MM.1S (cell line): ENCODE results near the gene PRDM11.

Source experiments
- DNase-seq: peaks from one replicate; pipeline ENCODE4 v3.0.0-alpha.2; 2015
- H2AFZ ChIP-seq: fragments of 300-600 bp; sonication (generic); 2 replicates; pipeline ENCODE4 v1.6.0; 2016; ENCODE audit warnings: antibody characterized with exemption, low read length
- H3F3A ChIP-seq: fragments of 300-600 bp; sonication (generic); 2 replicates; pipeline ENCODE4 v1.6.1; 2016; ENCODE audit warnings: mild to moderate bottlenecking, antibody characterized with exemption, low read length, moderate library complexity, mixed read lengths; ENCODE audit not compliant: insufficient read depth
- H3K27ac ChIP-seq: fragments of 300-600 bp; sonication (generic); 2 replicates; pipeline ENCODE4 v1.5.1; 2016; ENCODE audit warnings: mild to moderate bottlenecking, low read length
- H3K27me3 ChIP-seq: fragments of 300-600 bp; sonication (generic); replicated peaks from 2 replicates; pipeline ENCODE4 v1.6.0; 2016; ENCODE audit warnings: low read length; ENCODE audit not compliant: insufficient read depth
- H3K36me3 ChIP-seq: fragments of 300-600 bp; sonication (generic); replicated peaks from 2 replicates; pipeline ENCODE4 v1.6.1; 2016; ENCODE audit warnings: mild to moderate bottlenecking, low read length, mixed read lengths; ENCODE audit not compliant: insufficient read depth
- H3K4me1 ChIP-seq: fragments of 300-600 bp; sonication (generic); 2 replicates; pipeline ENCODE4 v1.6.1; 2016; ENCODE audit warnings: low read length, mixed read lengths
- H3K4me2 ChIP-seq: fragments of 300-600 bp; sonication (generic); 2 replicates; pipeline ENCODE4 v1.6.0; 2016; ENCODE audit warnings: low read depth, low read length
- H3K4me3 ChIP-seq: fragments of 300-600 bp; sonication (generic); 2 replicates; pipeline ENCODE4 v1.5.1; 2016; ENCODE audit warnings: low read length, mixed read lengths
- H3K79me2 ChIP-seq: fragments of 300-600 bp; sonication (generic); 2 replicates; pipeline ENCODE4 v1.6.1; 2016; ENCODE audit warnings: mixed run types, low read length, mixed read lengths
- H3K9ac ChIP-seq: fragments of 300-600 bp; sonication (generic); 2 replicates; pipeline ENCODE4 v1.6.1; 2016; ENCODE audit warnings: low read length, mixed read lengths
- H3K9me2 ChIP-seq: fragments of 300-600 bp; sonication (generic); replicated peaks from 2 replicates; pipeline ENCODE4 v1.6.1; 2016; ENCODE audit warnings: mild to moderate bottlenecking, low read length, mixed read lengths; ENCODE audit not compliant: insufficient read depth
- H3K9me3 ChIP-seq: fragments of 300-600 bp; sonication (generic); replicated peaks from 2 replicates; pipeline ENCODE4 v1.6.1; 2016; ENCODE audit warnings: mild to moderate bottlenecking, low read length, mixed read lengths; ENCODE audit not compliant: insufficient read depth
- H4K20me1 ChIP-seq: fragments of 300-600 bp; sonication (generic); 2 replicates; pipeline ENCODE4 v1.6.1; 2016; ENCODE audit warnings: mild to moderate bottlenecking, low read length, moderate library complexity, mixed read lengths; ENCODE audit not compliant: insufficient read depth
- CTCF ChIP-seq: fragments of 300-600 bp; sonication (generic); IDR thresholded peaks from 2 replicates; pipeline ENCODE4 v1.5.1; 2016; ENCODE audit warnings: antibody characterized with exemption, low read length, mixed read lengths
- EZH2 ChIP-seq: fragments of 300-600 bp; sonication (generic); optimal IDR thresholded peaks from 2 replicates; pipeline ENCODE3; 2017; ENCODE audit warnings: low read depth, mild to moderate bottlenecking, antibody characterized with exemption, low read length, mixed read lengths
- EZH2phosphoT487 ChIP-seq: fragments of 300-600 bp; sonication (generic); IDR thresholded peaks from 2 replicates; pipeline ENCODE4 v1.6.1; 2018; ENCODE audit warnings: antibody characterized with exemption, low read length

Gene PRDM11

GRCh38 chr11:45174963-45175362 is 28.5 kb downstream of the PRDM11 start:
- Histone ChIP-seq H4K20me1 (no peaks in the 10 kb centered on the region), H3K79me2 (no peaks in the 10 kb centered on the region), H3K27ac (no peak overlapping the region)

GRCh38 chr11:45176996-45177395 is 30.6 kb downstream of the PRDM11 start:
- no peaks in the 10 kb centered on the region for H3K79me2 ChIP-seq
- no peaks in the 10 kb centered on the region for H3K27me3 ChIP-seq
- H3K4me1 ChIP-seq: peaks cover 6% of the 10 kb centered on the region; the same call in 1 of the 2 replicates
- no peak overlapping the region for H3K27ac ChIP-seq
- H3K9me3 ChIP-seq: no peaks in the 10 kb centered on the region
- H3K4me2 ChIP-seq: no peak overlapping the region
- H3K36me3 ChIP-seq: no peaks in the 10 kb centered on the region
- no peak overlapping the region for H2AFZ ChIP-seq
- no peaks in the 10 kb centered on the region for H3K9me2 ChIP-seq
- no peak for DNase-seq
- no peak overlapping the region for H3K4me3 ChIP-seq
- no peak overlapping the region for H3K9ac ChIP-seq
- no peaks in the 10 kb centered on the region for H4K20me1 ChIP-seq
- no peak for TF ChIP-seq EZH2
- no peak for TF ChIP-seq EZH2phosphoT487
- no peak for TF ChIP-seq CTCF
- no peaks in the 10 kb centered on the region for H3F3A ChIP-seq

More at GRCh38 chr11:45174963-45175362, 28.5 kb downstream of the PRDM11 start:
- Histone ChIP-seq H3K27me3 (no peaks in the 10 kb centered on the region), H3K9me2 (no peaks in the 10 kb centered on the region), H3F3A (no peaks in the 10 kb centered on the region), H3K4me2 (no peak overlapping the region), H3K4me1 (peaks cover 5% of the 10 kb centered on the region; the same call in 1 of the 2 replicates), H3K9me3 (no peaks in the 10 kb centered on the region), H3K4me3 (no peak overlapping the region), H2AFZ (no peak overlapping the region), H3K36me3 (no peaks in the 10 kb centered on the region), H3K9ac (no peak overlapping the region)
- DNase-seq: no peak
- TF ChIP-seq EZH2: no peak
- TF ChIP-seq CTCF: no peak
- no peak for TF ChIP-seq EZH2phosphoT487

GRCh38 chr11:45178223-45178622 is 31.8 kb downstream of the PRDM11 start:
- TF ChIP-seq EZH2phosphoT487 (no peak), EZH2 (no peak), CTCF (no peak)
- H3K4me3 ChIP-seq: no peak overlapping the region
- no peaks in the 10 kb centered on the region for H3K36me3 ChIP-seq
- H3K9me2 ChIP-seq: no peaks in the 10 kb centered on the region
- H3K79me2 ChIP-seq: no peaks in the 10 kb centered on the region
- no peaks in the 10 kb centered on the region for H3K27me3 ChIP-seq
- H3K4me1 ChIP-seq: peaks cover 6% of the 10 kb centered on the region; the same call in 1 of the 2 replicates
- no peaks in the 10 kb centered on the region for H3F3A ChIP-seq
- no peak overlapping the region for H3K9ac ChIP-seq
- H2AFZ ChIP-seq: no peak overlapping the region
- no peaks in the 10 kb centered on the region for H4K20me1 ChIP-seq
- DNase-seq: no peak
- no peaks in the 10 kb centered on the region for H3K9me3 ChIP-seq
- no peak overlapping the region for H3K4me2 ChIP-seq
- no peak overlapping the region for H3K27ac ChIP-seq
